Mesothelial cell of epicardium (in vitro differentiated cells): ENCODE data around the gene BAG1. TPM values are rescaled to one million over a fixed set of nuclear protein-coding genes. Genes with fewer than 3 reads are reported as not detected.

Source experiments
- DNase-seq, 2 experiments: peaks; one replicate each; pipeline ENCODE4 v3.0.0; 2021; ENCODE audit warnings: low spot score in 2 of 2; ENCODE audit not compliant: unreplicated experiment in 2 of 2
- H3K27ac Mint-ChIP-seq: 2 replicates; pipeline ENCODE4 v1.8.0; 2021; ENCODE audit warnings: mixed read lengths
- H3K27me3 Mint-ChIP-seq: 2 replicates; pipeline ENCODE4 v1.8.0; 2021; ENCODE audit warnings: low read depth, mixed read lengths
- H3K36me3 Mint-ChIP-seq: 2 replicates; pipeline ENCODE4 v1.8.0; 2021; ENCODE audit warnings: mixed read lengths
- H3K4me1 Mint-ChIP-seq: 2 replicates; pipeline ENCODE4 v1.8.0; 2021; ENCODE audit warnings: mixed read lengths
- H3K4me3 Mint-ChIP-seq: 2 replicates; pipeline ENCODE4 v1.8.0; 2021; ENCODE audit warnings: mild to moderate bottlenecking, moderate library complexity, mixed read lengths
- H3K9me3 Mint-ChIP-seq: 2 replicates; pipeline ENCODE4 v1.8.0; 2021; ENCODE audit warnings: mixed read lengths
- CTCF ChIP-seq: fragments of 200-600 bp; sonication (generic); IDR thresholded peaks from one replicate; pipeline ENCODE4 v1.5.0; 2021; ENCODE audit warnings: antibody characterized with exemption; ENCODE audit not compliant: unreplicated experiment
- total RNA-seq: library from RNA; stranded (reverse); gene quantifications from 3 replicates; pipeline ENCODE4 v1.2.1, GENCODE V29; 2021

BAG1 gene
- total RNA-seq, 1 donor from 2014 or later: 48.0 TPM

- no peak for TF ChIP-seq CTCF
- Mint-ChIP-seq H3K27me3 (peaks cover 15% of the 10 kb centered on the region), H3K9me3 (no peaks in the 10 kb centered on the region), H3K4me1 (peaks cover 10% of the 10 kb centered on the region), H3K27ac (no peak overlapping the region), H3K36me3 (no peaks in the 10 kb centered on the region), H3K4me3 (no peak overlapping the region)
- DNase-seq: no peak
Measured at GRCh38 chr9:33229359-33230114, 35.0 kb downstream of the BAG1 start.

GRCh38 chr9:33228606-33229005 is 35.9 kb downstream of the BAG1 start:
- Mint-ChIP-seq H3K4me3 (no peak overlapping the region), H3K27ac (no peak overlapping the region), H3K9me3 (no peaks in the 10 kb centered on the region), H3K27me3 (peaks cover 13% of the 10 kb centered on the region), H3K4me1 (peaks cover 10% of the 10 kb centered on the region), H3K36me3 (no peaks in the 10 kb centered on the region)
- DNase-seq: no peak
- no peak for TF ChIP-seq CTCF

GRCh38 chr9:33227741-33228140 is 36.8 kb downstream of the BAG1 start:
- Mint-ChIP-seq H3K4me1 (peaks cover 10% of the 10 kb centered on the region), H3K9me3 (no peaks in the 10 kb centered on the region), H3K27me3 (peaks cover 8% of the 10 kb centered on the region), H3K4me3 (no peak overlapping the region), H3K36me3 (no peaks in the 10 kb centered on the region), H3K27ac (no peak overlapping the region)
- no peak for DNase-seq
- TF ChIP-seq CTCF: no peak

GRCh38 chr9:33227008-33227398 is 37.5 kb downstream of the BAG1 start:
- peaks cover 4% of the 10 kb centered on the region for H3K27me3 Mint-ChIP-seq
- no peak overlapping the region for H3K4me3 Mint-ChIP-seq
- H3K9me3 Mint-ChIP-seq: no peaks in the 10 kb centered on the region
- peaks cover 10% of the 10 kb centered on the region for H3K4me1 Mint-ChIP-seq
- DNase-seq: no peak
- no peak overlapping the region for H3K27ac Mint-ChIP-seq
- TF ChIP-seq CTCF: no peak
- H3K36me3 Mint-ChIP-seq: no peaks in the 10 kb centered on the region

GRCh38 chr9:33225319-33226147 is 39.0 kb downstream of the BAG1 start:
- no peaks in the 10 kb centered on the region for H3K9me3 Mint-ChIP-seq
- H3K4me3 Mint-ChIP-seq: no peak overlapping the region
- DNase-seq: peak in 1 of 2 experiments; percentile 67
- peak overlapping the region; percentile 15 for H3K27ac Mint-ChIP-seq
- no peaks in the 10 kb centered on the region for H3K27me3 Mint-ChIP-seq
- no peaks in the 10 kb centered on the region for H3K36me3 Mint-ChIP-seq
- peak; percentile 94 for TF ChIP-seq CTCF
- peaks cover 10% of the 10 kb centered on the region for H3K4me1 Mint-ChIP-seq
